Measurements from ENCODE around the gene PCDHGC4.

Gene PCDHGC4

GRCh38 chr5:141486091-141486490 is 1.3 kb downstream of the PCDHGC4 start:
- Histone ChIP-seq H4K20me1 (ENCODE audit: insufficient read depth, low read length) (no peaks in the 10 kb centered on the region), H3K79me2 (ENCODE audit: low read length) (no peaks in the 10 kb centered on the region), H3K9ac (ENCODE audit: low read length) (no peak overlapping the region), H3K4me3 (ENCODE audit: low read length) (no peak overlapping the region), H3K27me3 (replicated peaks; ENCODE audit: insufficient read depth, low read length) (no peaks in the 10 kb centered on the region), H2AFZ (ENCODE audit: low read length) (no peak overlapping the region), H3K9me3 (replicated peaks; ENCODE audit: insufficient read depth, low read length) (no peaks in the 10 kb centered on the region), H3K27ac (ENCODE audit: low read length) (no peak overlapping the region), H3F3A (ENCODE audit: insufficient read depth, low read length) (no peaks in the 10 kb centered on the region), H3K9me2 (replicated peaks; ENCODE audit: insufficient read depth, low read length) (no peaks in the 10 kb centered on the region), H3K4me2 (ENCODE audit: low read depth, low read length) (no peak overlapping the region), H3K36me3 (replicated peaks; ENCODE audit: insufficient read depth, low read length) (no peaks in the 10 kb centered on the region), H3K4me1 (ENCODE audit: low read length) (no peaks in the 10 kb centered on the region)
- TF ChIP-seq CTCF (IDR thresholded peaks at IDR 0.05; ENCODE audit: low read length) (no peak), EZH2phosphoT487 (IDR thresholded peaks at IDR 0.05; ENCODE audit: low read length) (no peak), EZH2 (optimal IDR thresholded peaks at IDR 0.05; ENCODE audit: low read depth, low read length) (no peak)
- no peak for DNase-seq

GRCh38 chr5:141487131-141487530 is 2.3 kb downstream of the PCDHGC4 start:
- Histone ChIP-seq H3K4me1 (ENCODE audit: low read length) (no peaks in the 10 kb centered on the region), H3K9ac (ENCODE audit: low read length) (no peak overlapping the region), H3K9me2 (replicated peaks; ENCODE audit: insufficient read depth, low read length) (no peaks in the 10 kb centered on the region), H3K79me2 (ENCODE audit: low read length) (no peaks in the 10 kb centered on the region), H3F3A (ENCODE audit: insufficient read depth, low read length) (no peaks in the 10 kb centered on the region), H3K9me3 (replicated peaks; ENCODE audit: insufficient read depth, low read length) (no peaks in the 10 kb centered on the region), H3K27me3 (replicated peaks; ENCODE audit: insufficient read depth, low read length) (no peaks in the 10 kb centered on the region), H4K20me1 (ENCODE audit: insufficient read depth, low read length) (no peaks in the 10 kb centered on the region), H3K36me3 (replicated peaks; ENCODE audit: insufficient read depth, low read length) (no peaks in the 10 kb centered on the region), H2AFZ (ENCODE audit: low read length) (no peak overlapping the region), H3K4me2 (ENCODE audit: low read depth, low read length) (no peak overlapping the region), H3K4me3 (ENCODE audit: low read length) (no peak overlapping the region), H3K27ac (ENCODE audit: low read length) (no peak overlapping the region)
- no peak for DNase-seq
- TF ChIP-seq EZH2phosphoT487 (IDR thresholded peaks at IDR 0.05; ENCODE audit: low read length) (no peak), EZH2 (optimal IDR thresholded peaks at IDR 0.05; ENCODE audit: low read depth, low read length) (no peak), CTCF (IDR thresholded peaks at IDR 0.05; ENCODE audit: low read length) (no peak)

- Histone ChIP-seq H3K4me2 (ENCODE audit: low read depth, low read length) (no peak within 1 kb of the TSS), H3K9ac (ENCODE audit: low read length) (no peak within 1 kb of the TSS), H4K20me1 (ENCODE audit: insufficient read depth, low read length) (no peaks in the 10 kb centered on the region), H3K9me2 (replicated peaks; ENCODE audit: insufficient read depth, low read length) (no peaks in the 10 kb centered on the region), H3K4me3 (ENCODE audit: low read length) (no peak within 1 kb of the TSS), H3K27me3 (replicated peaks; ENCODE audit: insufficient read depth, low read length) (peaks cover 4% of the 10 kb centered on the region), H3K9me3 (replicated peaks; ENCODE audit: insufficient read depth, low read length) (no peaks in the 10 kb centered on the region), H3K27ac (ENCODE audit: low read length) (no peak within 1 kb of the TSS), H3K4me1 (ENCODE audit: low read length) (no peaks in the 10 kb centered on the region), H3K36me3 (replicated peaks; ENCODE audit: insufficient read depth, low read length) (no peaks in the 10 kb centered on the region), H3F3A (ENCODE audit: insufficient read depth, low read length) (no peaks in the 10 kb centered on the region), H2AFZ (ENCODE audit: low read length) (no peak within 1 kb of the TSS), H3K79me2 (ENCODE audit: low read length) (no peaks in the 10 kb centered on the region)
- TF ChIP-seq CTCF (IDR thresholded peaks at IDR 0.05; ENCODE audit: low read length) (no peak), EZH2phosphoT487 (IDR thresholded peaks at IDR 0.05; ENCODE audit: low read length) (no peak), EZH2 (optimal IDR thresholded peaks at IDR 0.05; ENCODE audit: low read depth, low read length) (no peak)
- no peak for DNase-seq
Measured at GRCh38 chr5:141488591-141489561, 4.0 kb downstream of the PCDHGC4 start, which contains the start of gene PCDHGC5. TSS of gene PCDHGC5 (plus strand) at chr5:141489081. CDS start at chr5:141489241, 160 bp downstream.

Measured in MM.1S (cell line).